ENCODE data around the gene OR2A42. TPM values are rescaled to one million over a fixed set of nuclear protein-coding genes. Genes with fewer than 3 reads are reported as not detected.
"Not testable (repeated sequence)": the region's sequence is repeated elsewhere in the genome, so short reads cannot be mapped to it uniquely, and the experiment has no call there.

Gene OR2A42
- total RNA-seq, 2 donors from 2014 or later: 0.49 TPM; not detected in 1

DNA sequence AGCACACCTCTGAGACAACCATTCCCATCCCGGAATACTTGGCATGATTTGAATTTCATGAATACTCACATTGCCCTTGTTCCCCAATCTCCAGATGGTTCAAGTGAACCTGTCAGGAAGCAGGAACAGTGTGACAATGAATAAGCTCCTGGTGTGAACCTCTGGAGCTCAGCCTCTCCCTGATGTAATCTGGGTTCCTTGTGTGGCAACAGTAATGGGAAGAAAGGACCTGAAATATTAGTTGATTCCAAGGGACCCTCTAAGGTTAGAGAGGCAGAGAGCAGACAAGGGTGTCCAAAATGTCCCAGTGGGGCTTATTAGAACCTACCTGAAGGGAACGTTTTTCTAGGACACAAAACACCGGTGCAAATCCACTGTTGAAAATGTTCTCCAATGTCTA is 16.7 kb upstream of the OR2A42 start:
- no peaks in the 10 kb centered on the region for H3K4me1 ChIP-seq (ENCODE audit: control insufficient read depth in 1 of 2, low read depth in 2 of 2)
- no peaks in the 10 kb centered on the region for H3K36me3 ChIP-seq
- H3K27ac ChIP-seq: no peak overlapping the region
- no peaks in the 10 kb centered on the region for H3K9me3 ChIP-seq
- no peak for ATAC-seq (ENCODE audit: insufficient number of reproducible peaks, low FRiP score, low read depth)
- no peak for DNase-seq (ENCODE audit: low spot score)
- no peaks in the 10 kb centered on the region for H3K27me3 ChIP-seq (replicated peaks; ENCODE audit: insufficient read depth)
- TF ChIP-seq CTCF (IDR thresholded peaks at IDR 0.05): no peak
- no peak overlapping the region for H3K4me3 ChIP-seq

GRCh38 chr7:144255471-144255897 is 16.1 kb upstream of the OR2A42 start:
- ATAC-seq (ENCODE audit: insufficient number of reproducible peaks, low FRiP score, low read depth) (no peak), DNase-seq (ENCODE audit: low spot score) (no peak)
- no peak overlapping the region for H3K27ac ChIP-seq
- H3K9me3 ChIP-seq: no peaks in the 10 kb centered on the region
- no peaks in the 10 kb centered on the region for H3K27me3 ChIP-seq (replicated peaks; ENCODE audit: insufficient read depth)
- no peak overlapping the region for H3K4me3 ChIP-seq
- H3K4me1 ChIP-seq (ENCODE audit: control insufficient read depth in 1 of 2, low read depth in 2 of 2): no peaks in the 10 kb centered on the region
- TF ChIP-seq CTCF (IDR thresholded peaks at IDR 0.05): no peak
- no peaks in the 10 kb centered on the region for H3K36me3 ChIP-seq

- ATAC-seq (ENCODE audit: insufficient number of reproducible peaks, low FRiP score, low read depth); H3K36me3 ChIP-seq; H3K4me1 ChIP-seq (ENCODE audit: control insufficient read depth in 1 of 2, low read depth in 2 of 2); H3K9me3 ChIP-seq; DNase-seq (ENCODE audit: low spot score); H3K27me3 ChIP-seq (replicated peaks; ENCODE audit: insufficient read depth); H3K27ac ChIP-seq; H3K4me3 ChIP-seq: not testable (repeated sequence)
Observed at GRCh38 chr7:144252307-144252706, 12.9 kb upstream of the OR2A42 start.

DNA sequence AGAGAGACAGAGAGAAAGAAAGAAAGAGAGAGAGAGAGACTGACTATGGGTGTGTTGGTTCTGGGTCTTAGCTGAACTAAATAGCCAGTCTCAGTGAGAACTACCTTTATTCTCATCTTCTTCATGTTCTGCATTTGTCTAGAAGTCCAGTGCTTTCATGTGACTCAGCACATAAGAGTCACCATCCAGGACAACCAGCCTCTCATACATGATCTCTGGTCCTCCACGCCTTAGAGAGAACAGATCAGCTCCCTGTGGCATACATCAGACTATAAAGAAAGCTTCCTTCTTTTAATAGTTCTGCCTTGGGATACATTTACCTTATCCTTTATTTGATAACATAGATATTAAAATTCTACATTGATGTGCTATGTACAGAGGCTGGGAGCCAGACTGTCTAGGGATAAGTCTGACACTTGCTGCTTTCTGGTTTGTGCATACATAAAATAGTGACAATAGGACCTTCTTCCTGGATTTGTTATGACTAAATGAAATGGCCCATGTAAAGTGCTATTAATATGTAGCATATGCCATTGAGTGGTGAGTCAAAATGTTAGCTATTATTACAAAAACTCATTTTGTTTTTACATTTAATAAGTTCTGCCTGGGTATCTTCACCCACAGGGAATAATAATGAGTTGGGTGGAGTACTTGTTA is 8.4 kb upstream of the OR2A42 start:
- not testable (repeated sequence) for DNase-seq (ENCODE audit: low spot score); H3K9me3 ChIP-seq; H3K4me1 ChIP-seq (ENCODE audit: control insufficient read depth in 1 of 2, low read depth in 2 of 2); H3K4me3 ChIP-seq; H3K27me3 ChIP-seq (replicated peaks; ENCODE audit: insufficient read depth); ATAC-seq (ENCODE audit: insufficient number of reproducible peaks, low FRiP score, low read depth); H3K36me3 ChIP-seq; H3K27ac ChIP-seq

- H3K9me3 ChIP-seq; H3K27me3 ChIP-seq (replicated peaks; ENCODE audit: insufficient read depth); H3K4me1 ChIP-seq (ENCODE audit: control insufficient read depth in 1 of 2, low read depth in 2 of 2); H3K4me3 ChIP-seq; DNase-seq (ENCODE audit: low spot score); H3K27ac ChIP-seq; H3K36me3 ChIP-seq; ATAC-seq (ENCODE audit: insufficient number of reproducible peaks, low FRiP score, low read depth): not testable (repeated sequence)
Observed at GRCh38 chr7:144246967-144247366, 7.6 kb upstream of the OR2A42 start.

- not testable (repeated sequence) for H3K9me3 ChIP-seq; H3K27ac ChIP-seq; DNase-seq (ENCODE audit: low spot score); ATAC-seq (ENCODE audit: insufficient number of reproducible peaks, low FRiP score, low read depth); H3K27me3 ChIP-seq (replicated peaks; ENCODE audit: insufficient read depth); H3K4me1 ChIP-seq (ENCODE audit: control insufficient read depth in 1 of 2, low read depth in 2 of 2); H3K4me3 ChIP-seq; H3K36me3 ChIP-seq
Observed at GRCh38 chr7:144245372-144245771, 6.0 kb upstream of the OR2A42 start.

- not testable (repeated sequence) for H3K4me3 ChIP-seq; H3K36me3 ChIP-seq; H3K9me3 ChIP-seq; H3K27ac ChIP-seq; ATAC-seq (ENCODE audit: insufficient number of reproducible peaks, low FRiP score, low read depth); H3K4me1 ChIP-seq (ENCODE audit: control insufficient read depth in 1 of 2, low read depth in 2 of 2); DNase-seq (ENCODE audit: low spot score); H3K27me3 ChIP-seq (replicated peaks; ENCODE audit: insufficient read depth)
Observed at GRCh38 chr7:144238530-144239082, 799 bp downstream of the OR2A42 start.

DNA sequence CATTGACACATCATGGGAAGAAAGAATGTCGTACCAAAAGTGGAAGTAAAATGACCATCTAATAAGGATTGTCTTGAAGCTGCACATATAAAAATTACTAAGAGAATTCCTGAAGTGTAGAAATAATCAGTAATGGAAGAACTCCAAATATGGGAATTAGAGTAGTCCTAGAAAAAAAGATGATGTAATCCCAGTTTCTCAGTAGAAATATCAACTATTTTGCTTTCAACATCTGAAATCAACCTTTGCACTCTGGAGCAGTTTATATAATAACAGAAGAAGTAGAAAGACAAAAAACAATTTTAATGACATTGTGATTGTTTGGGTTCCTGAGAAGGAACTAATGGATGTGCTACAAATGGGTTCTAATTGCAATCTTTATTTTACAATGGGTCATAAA is 6.4 kb downstream of the OR2A42 start:
- not testable (repeated sequence) for H3K4me1 ChIP-seq (ENCODE audit: control insufficient read depth in 1 of 2, low read depth in 2 of 2); H3K27ac ChIP-seq; H3K4me3 ChIP-seq; H3K36me3 ChIP-seq; ATAC-seq (ENCODE audit: insufficient number of reproducible peaks, low FRiP score, low read depth); H3K9me3 ChIP-seq; H3K27me3 ChIP-seq (replicated peaks; ENCODE audit: insufficient read depth); DNase-seq (ENCODE audit: low spot score)

DNA sequence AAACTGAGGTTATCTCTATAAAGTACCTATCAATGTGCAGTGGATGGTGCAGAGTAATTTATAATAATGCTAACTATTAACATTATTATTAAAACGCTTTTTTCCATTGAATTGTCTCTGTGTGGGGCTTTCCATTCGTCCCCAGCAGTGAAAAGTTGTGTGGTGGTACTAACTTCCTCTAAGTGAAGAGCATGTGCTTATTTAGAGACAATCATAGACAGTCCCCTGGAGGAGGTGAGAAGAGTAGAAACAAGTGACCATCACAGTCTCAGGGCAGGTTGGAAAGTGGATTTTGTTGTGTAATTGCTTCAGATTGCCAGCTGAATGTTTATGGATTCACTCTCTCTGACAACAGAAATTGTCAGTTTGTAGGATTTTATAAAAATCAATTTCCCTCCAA is 8.4 kb downstream of the OR2A42 start:
- not testable (repeated sequence) for H3K27ac ChIP-seq; H3K36me3 ChIP-seq; H3K4me1 ChIP-seq (ENCODE audit: control insufficient read depth in 1 of 2, low read depth in 2 of 2); H3K4me3 ChIP-seq; H3K9me3 ChIP-seq; ATAC-seq (ENCODE audit: insufficient number of reproducible peaks, low FRiP score, low read depth); H3K27me3 ChIP-seq (replicated peaks; ENCODE audit: insufficient read depth); DNase-seq (ENCODE audit: low spot score)

DNA sequence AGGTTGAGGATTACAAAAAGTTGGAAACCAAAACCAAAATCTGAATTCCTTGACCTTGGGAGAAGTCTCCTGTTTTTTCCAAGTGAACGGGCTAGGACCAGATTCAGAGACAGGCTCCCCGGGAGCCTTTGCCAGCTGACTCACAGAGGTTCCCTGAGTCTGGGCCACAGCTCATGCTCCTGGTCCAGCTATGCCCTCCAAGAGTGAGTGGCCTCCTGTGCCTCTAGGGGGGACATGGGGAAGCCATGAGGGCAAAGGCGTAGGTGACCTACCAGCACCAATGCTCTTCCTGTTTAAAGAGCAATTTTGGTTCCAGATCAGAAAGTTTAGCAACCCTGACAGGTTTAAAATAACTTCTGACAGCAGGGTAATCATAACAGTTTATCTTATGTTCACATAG is 10.6 kb downstream of the OR2A42 start:
- not testable (repeated sequence) for H3K4me1 ChIP-seq (ENCODE audit: control insufficient read depth in 1 of 2, low read depth in 2 of 2); H3K27me3 ChIP-seq (replicated peaks; ENCODE audit: insufficient read depth); ATAC-seq (ENCODE audit: insufficient number of reproducible peaks, low FRiP score, low read depth); DNase-seq (ENCODE audit: low spot score); H3K4me3 ChIP-seq; H3K36me3 ChIP-seq; H3K9me3 ChIP-seq; H3K27ac ChIP-seq

GRCh38 chr7:144226866-144227265 is 12.5 kb downstream of the OR2A42 start:
- ATAC-seq (ENCODE audit: insufficient number of reproducible peaks, low FRiP score, low read depth): not testable (repeated sequence)

More at GRCh38 chr7:144226866-144227265, 12.5 kb downstream of the OR2A42 start:
- not testable (repeated sequence) for H3K9me3 ChIP-seq; H3K4me3 ChIP-seq; H3K36me3 ChIP-seq; H3K27me3 ChIP-seq (replicated peaks; ENCODE audit: insufficient read depth); DNase-seq (ENCODE audit: low spot score); H3K4me1 ChIP-seq (ENCODE audit: control insufficient read depth in 1 of 2, low read depth in 2 of 2); H3K27ac ChIP-seq

Measured in thoracic aorta (tissue), 2 donors.